ENCODE results near the gene B3GNT7.
A peak's percentile ranks its signal among the peaks of the same experiment; 100 is the strongest.
"Not testable (repeated sequence)": the region's sequence is repeated elsewhere in the genome, so short reads cannot be mapped to it uniquely, and the experiment has no call there.

B3GNT7 gene

GRCh38 chr2:231405601-231406367 lies 10.3 kb downstream of the B3GNT7 start:
- H3K4me3 ChIP-seq (ENCODE audit: low read depth, low read length); DNase-seq (ENCODE audit: low read depth): not testable (repeated sequence)
- TF ChIP-seq CTCF (IDR thresholded peaks at IDR 0.05; ENCODE audit: low read depth, low read length, missing control alignments) = peak; percentile 28

- not testable (repeated sequence) for DNase-seq (ENCODE audit: low read depth); H3K4me3 ChIP-seq (ENCODE audit: low read depth, low read length)
Observed at GRCh38 chr2:231407686-231408085, 12.2 kb downstream of the B3GNT7 start.

- H3K4me3 ChIP-seq (ENCODE audit: low read depth, low read length); DNase-seq (ENCODE audit: low read depth): not testable (repeated sequence)
Observed at GRCh38 chr2:231408304-231408703, 12.8 kb downstream of the B3GNT7 start.

- no peak overlapping the region for H3K4me3 ChIP-seq (ENCODE audit: low read depth, low read length)
- TF ChIP-seq CTCF (IDR thresholded peaks at IDR 0.05; ENCODE audit: low read depth, low read length, missing control alignments) = no peak
- no peak for DNase-seq (ENCODE audit: low read depth)
Observed at GRCh38 chr2:231409776-231410175, 14.3 kb downstream of the B3GNT7 start.

- DNase-seq (ENCODE audit: low read depth) = no peak
- TF ChIP-seq CTCF (IDR thresholded peaks at IDR 0.05; ENCODE audit: low read depth, low read length, missing control alignments) = peak; percentile 52
- H3K4me3 ChIP-seq (ENCODE audit: low read depth, low read length) = no peak overlapping the region
Observed at GRCh38 chr2:231410293-231411004, 14.9 kb downstream of the B3GNT7 start.

- no peak for TF ChIP-seq CTCF (IDR thresholded peaks at IDR 0.05; ENCODE audit: low read depth, low read length, missing control alignments)
- no peak overlapping the region for H3K4me3 ChIP-seq (ENCODE audit: low read depth, low read length)
- no peak for DNase-seq (ENCODE audit: low read depth)
Observed at GRCh38 chr2:231411237-231411636, 15.7 kb downstream of the B3GNT7 start.

GRCh38 chr2:231411831-231412617 lies 16.5 kb downstream of the B3GNT7 start:
- H3K4me3 ChIP-seq (ENCODE audit: low read depth, low read length) = peak overlapping the region; percentile 55
- DNase-seq (ENCODE audit: low read depth) = no peak
- peak; percentile 90 for TF ChIP-seq CTCF (IDR thresholded peaks at IDR 0.05; ENCODE audit: low read depth, low read length, missing control alignments)

Measured in GM12864 (cell line).